GM12873 (cell line): ENCODE data around the gene C5.

Source experiments
- TF ChIP-seq, protein P1 (sequence below): IDR thresholded peaks from 2 replicates; pipeline ENCODE4 v1.5.1; 2012; ENCODE audit warnings: low read depth, mild to moderate bottlenecking, moderate library complexity, low read length, control low read depth; ENCODE audit not compliant: insufficient read depth; ENCODE audit errors: missing control alignments

C5 gene

DNA sequence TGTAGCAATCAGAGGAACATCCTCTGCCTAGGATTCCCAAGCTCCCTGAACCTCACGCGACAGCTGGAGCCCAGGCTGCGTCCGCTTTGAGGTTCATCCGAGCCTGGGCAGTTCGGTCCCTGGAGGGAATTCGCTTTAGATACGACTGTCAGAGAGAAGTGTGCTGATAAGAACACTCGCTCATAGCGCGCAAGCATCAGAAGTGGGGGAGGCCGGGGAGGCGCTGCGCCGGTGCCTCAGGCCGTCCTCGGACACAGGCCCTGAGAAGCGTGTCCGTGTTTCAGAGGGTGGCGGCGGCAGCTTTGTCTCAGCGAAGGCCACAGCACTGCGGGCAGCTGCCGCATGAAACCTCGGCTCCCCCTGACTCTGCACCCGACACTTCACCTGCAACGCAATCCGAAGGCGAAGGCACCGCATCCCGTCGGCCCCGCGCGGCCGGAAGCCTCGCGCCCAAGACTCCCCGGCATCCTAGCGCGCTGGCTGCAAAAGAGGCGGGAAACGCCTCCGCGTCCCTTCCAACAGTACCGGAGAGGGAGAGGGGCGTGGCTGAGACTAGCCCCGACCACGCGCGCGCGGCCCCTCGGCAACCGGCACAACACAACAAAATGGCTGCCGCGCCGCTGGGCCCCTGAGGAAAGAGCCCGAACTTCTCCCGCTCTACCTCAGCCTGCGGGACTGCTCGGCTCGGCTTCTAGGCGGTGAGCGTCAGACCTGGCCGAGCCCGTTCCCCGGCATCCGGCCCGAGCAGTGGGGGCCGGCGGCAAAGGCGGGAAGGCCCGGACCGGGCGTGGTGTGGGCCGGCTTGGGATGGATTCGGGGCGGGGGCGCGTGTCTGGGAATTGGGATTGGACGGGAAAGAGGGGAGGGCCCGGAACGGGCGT is 24.5 kb upstream of the C5 start, which contains the start of gene CNTRL:
TSS of gene CNTRL (plus strand) at position 586 of the 881 bp plus-strand sequence. CDS start 13,372 bp downstream, outside the sequence.
- TF ChIP-seq, protein P1, sequence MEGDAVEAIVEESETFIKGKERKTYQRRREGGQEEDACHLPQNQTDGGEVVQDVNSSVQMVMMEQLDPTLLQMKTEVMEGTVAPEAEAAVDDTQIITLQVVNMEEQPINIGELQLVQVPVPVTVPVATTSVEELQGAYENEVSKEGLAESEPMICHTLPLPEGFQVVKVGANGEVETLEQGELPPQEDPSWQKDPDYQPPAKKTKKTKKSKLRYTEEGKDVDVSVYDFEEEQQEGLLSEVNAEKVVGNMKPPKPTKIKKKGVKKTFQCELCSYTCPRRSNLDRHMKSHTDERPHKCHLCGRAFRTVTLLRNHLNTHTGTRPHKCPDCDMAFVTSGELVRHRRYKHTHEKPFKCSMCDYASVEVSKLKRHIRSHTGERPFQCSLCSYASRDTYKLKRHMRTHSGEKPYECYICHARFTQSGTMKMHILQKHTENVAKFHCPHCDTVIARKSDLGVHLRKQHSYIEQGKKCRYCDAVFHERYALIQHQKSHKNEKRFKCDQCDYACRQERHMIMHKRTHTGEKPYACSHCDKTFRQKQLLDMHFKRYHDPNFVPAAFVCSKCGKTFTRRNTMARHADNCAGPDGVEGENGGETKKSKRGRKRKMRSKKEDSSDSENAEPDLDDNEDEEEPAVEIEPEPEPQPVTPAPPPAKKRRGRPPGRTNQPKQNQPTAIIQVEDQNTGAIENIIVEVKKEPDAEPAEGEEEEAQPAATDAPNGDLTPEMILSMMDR, result no peak

DNA sequence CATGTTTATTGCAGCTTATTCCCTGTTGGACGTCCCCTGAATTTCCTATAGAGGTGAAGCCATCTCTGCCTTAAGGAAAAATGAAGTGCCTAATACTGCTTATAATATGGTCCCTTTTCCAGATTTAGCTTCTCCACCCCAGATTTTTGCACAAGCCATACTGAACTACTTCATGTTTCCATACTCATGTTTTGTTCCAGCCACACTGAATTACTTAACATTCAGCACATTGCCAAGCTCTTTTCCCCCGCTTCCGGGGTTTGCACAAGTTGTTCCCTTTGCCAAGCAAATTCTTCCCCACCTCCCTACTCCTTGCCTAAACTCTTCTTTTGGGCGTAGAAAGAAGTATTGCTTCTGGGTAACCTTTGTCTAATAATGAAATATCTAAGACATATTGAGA is 23.0 kb upstream of the C5 start:
- TF ChIP-seq, protein P1, result no peak

DNA sequence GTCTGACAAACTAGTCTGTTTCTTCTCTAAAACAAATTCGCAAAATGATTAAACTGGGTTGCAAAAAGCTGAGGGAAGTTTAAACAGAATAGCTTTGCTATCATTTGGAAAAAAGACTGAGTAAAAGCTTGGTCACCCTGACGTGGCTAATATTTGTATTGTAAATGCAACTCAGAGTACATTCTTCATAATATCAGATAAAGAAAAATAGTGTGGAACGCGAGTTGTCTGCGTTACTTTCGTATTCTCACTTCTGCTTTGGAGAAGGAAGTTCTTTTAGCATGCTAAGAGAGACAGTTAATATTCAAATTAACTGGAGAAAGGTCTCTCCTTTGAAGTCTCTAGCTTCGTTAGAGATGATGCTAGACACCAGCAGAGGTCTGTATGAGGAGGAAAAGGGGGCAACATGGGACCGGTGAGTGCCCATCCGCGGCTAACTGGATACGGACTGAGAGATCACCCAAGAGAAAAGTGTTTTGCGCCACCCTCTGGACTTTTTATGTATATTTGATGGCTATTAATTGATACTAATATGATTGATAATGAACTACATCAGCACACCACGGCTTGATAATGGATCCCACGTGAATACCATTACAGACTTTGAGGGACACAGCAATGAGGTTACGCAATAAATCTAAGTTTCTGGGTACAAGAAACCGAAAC is 21.8 kb upstream of the C5 start:
- TF ChIP-seq, protein P1, result peak; percentile 29

DNA sequence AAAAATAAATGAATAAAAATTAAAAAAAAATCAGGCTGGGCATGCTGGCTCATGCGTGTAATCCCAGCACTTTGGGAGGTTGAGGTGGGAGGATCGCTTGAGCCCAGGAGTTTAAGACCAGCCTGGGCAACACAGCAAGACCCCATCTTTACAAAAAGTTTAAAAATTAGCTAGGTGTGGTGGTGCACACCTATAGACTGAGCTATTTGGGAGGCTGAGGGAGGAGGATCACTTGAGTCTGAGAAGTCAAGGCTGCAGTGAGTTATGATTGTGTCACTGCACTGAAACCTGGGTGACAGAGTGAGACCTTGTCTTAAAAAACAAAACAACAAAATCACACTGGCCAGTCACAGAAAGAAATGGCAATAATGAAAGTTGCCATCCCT is 21.3 kb upstream of the C5 start:
- TF ChIP-seq, protein P1, result no peak

DNA sequence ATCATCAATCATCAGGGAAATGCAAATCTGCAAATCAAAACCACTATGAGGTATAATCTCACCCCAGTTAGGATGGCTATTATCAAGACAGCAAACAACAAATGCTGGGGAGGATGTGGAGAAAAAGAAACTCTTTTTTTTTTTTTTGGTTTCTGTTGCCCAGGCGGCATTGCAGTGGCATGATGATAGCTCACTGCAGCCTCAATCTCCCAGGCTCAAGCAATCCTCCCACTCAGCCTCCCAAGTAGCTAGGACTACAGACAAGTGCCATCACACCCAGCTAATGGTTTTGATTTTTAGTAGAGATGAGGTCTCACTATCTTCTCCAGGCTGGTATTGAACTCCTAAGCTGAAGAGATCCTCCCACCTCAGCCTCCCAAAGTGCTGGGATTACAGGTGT is 19.3 kb upstream of the C5 start:
- TF ChIP-seq, protein P1, result no peak

DNA sequence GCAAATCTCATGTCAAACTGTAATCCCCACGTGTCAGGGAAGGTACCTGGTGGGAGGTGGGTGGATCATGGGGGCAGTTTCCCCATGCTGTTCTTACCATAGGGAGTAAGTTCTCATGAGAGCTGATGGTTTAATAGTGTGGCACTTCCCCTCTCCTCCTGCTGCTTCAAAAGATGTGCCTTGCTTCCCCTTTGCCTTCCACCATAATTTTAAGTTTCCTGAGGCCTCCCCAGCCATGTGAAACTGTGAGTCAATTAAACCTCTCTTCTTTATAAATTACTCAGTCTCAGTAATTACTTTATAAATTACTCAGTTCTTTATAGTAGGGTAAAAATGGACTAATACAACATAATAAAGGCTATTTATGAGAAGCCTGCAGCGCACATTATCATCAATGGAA is 17.6 kb upstream of the C5 start:
- TF ChIP-seq, protein P1, result no peak

DNA sequence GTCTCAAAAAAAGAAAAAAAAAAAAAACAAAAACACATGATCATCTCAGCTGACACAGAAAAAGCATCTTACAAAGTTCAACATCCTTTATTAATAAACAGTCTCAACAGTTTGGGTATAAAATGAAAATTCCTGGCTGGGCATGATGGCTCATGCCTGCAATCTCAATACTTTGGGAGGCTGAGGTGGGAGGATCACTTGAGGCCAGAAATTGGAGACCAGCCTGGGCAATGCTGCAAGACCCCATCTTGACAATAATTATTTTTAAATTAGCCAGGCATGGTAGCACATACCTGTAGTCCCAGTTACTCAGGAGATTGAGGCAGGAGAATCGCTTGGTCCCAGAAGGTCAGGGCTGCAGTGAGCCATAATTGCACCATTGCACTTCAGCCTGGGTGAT is 16.8 kb upstream of the C5 start:
- TF ChIP-seq, protein P1, result no peak
